GM23338 (cell line): Measurements from ENCODE around the gene DNAJC4.

Experiments used
- CTCF ChIP-seq, 2 experiments: fragments of 200-600 bp in 1 of 2; sonication (generic) in 1 of 2; conservative IDR thresholded peaks; 2 replicates each; pipeline versions ENCODE4 v1.5.1 to v1.6.1; 2016 to 2017; ENCODE audit warnings: antibody characterized with exemption in 2 of 2, low read depth in 2 of 2, mild to moderate bottlenecking in 2 of 2, moderate library complexity in 1 of 2
- EZH2 ChIP-seq: fragments of 200-600 bp; sonication (generic); IDR thresholded peaks from one replicate; pipeline ENCODE4 v1.8.0; 2017; ENCODE audit warnings: antibody characterized with exemption, mild to moderate bottlenecking, low read depth; ENCODE audit not compliant: unreplicated experiment

DNA sequence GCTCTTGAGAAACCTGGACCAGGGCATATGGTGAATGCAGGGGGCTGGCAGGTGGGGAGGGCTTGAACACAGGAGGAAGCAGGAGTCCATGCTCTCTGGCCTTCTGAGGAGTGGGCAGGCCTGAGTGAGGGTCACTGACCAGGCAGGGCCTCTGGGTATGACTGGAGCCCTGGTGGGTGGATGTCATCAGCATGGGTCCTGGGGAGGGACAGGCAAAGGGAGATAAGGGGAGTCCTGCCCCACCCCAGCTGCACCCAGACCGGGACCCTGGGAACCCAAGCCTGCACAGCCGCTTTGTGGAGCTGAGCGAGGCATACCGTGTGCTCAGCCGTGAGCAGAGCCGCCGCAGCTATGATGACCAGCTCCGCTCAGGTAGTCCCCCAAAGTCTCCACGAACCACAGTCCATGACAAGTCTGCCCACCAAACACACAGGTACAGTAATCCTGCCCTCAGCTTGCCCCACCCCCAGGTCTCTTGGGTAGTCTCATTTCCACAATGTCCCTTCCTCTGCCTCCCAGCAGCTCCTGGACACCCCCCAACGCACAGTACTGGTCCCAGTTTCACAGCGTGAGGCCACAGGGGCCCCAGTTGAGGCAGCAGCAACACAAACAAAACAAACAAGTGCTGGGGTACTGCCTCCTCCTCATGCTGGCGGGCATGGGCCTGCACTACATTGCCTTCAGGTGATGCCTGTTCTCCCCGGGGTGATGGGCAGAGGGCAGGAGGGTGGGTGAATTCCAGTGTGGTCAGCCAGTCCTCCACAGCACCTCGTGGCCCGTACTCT lies 2.0 kb downstream of the DNAJC4 start:
- no peak for TF ChIP-seq CTCF (conservative IDR thresholded peaks at IDR 0.05; ENCODE audit: low read depth in 2 of 2)
- no peak for TF ChIP-seq EZH2
